Thoracic aorta (tissue), 2 donors: Measurements from ENCODE around the gene DTD1. TPM values are rescaled to one million over a fixed set of nuclear protein-coding genes. Genes with fewer than 3 reads are reported as not detected.

Experiments
- ATAC-seq: fragments of 150-250 bp; one replicate; pipeline ENCODE4 v1.8.0; 2017; ENCODE audit warnings: low read depth; ENCODE audit not compliant: insufficient number of reproducible peaks, low FRiP score
- DNase-seq: peaks from one replicate; pipeline ENCODE4 v3.0.0-alpha.2; 2020; ENCODE audit warnings: low spot score
- H3K27ac ChIP-seq, 2 donors: fragments of 200-600 bp; sonication (generic); 1 replicate in 1 of 2; 2 replicates in 1 of 2; pipeline ENCODE4 v1.5.1; 2016; ENCODE audit warnings: mild to moderate bottlenecking in 2 of 2, moderate library complexity in 2 of 2
- H3K27me3 ChIP-seq: fragments of 200-600 bp; sonication (generic); replicated peaks from 2 replicates; pipeline ENCODE4 v1.6.0; 2016; ENCODE audit warnings: mild to moderate bottlenecking; ENCODE audit not compliant: insufficient read depth
- H3K36me3 ChIP-seq: fragments of 200-600 bp; sonication (generic); one replicate; pipeline ENCODE4 v1.5.1; 2016
- H3K4me1 ChIP-seq, 2 donors: fragments of 200-600 bp; sonication (generic); 1 replicate in 1 of 2; 2 replicates in 1 of 2; pipeline versions ENCODE4 v1.5.1 to v1.6.0; 2016; ENCODE audit warnings: low read depth in 2 of 2, mild to moderate bottlenecking in 1 of 2; ENCODE audit not compliant: control insufficient read depth in 1 of 2
- H3K4me3 ChIP-seq: fragments of 200-600 bp; sonication (generic); 2 replicates; pipeline ENCODE4 v1.5.1; 2016; ENCODE audit warnings: mild to moderate bottlenecking
- H3K9me3 ChIP-seq: fragments of 200-600 bp; sonication (generic); 2 replicates; pipeline ENCODE4 v1.5.1; 2016
- CTCF ChIP-seq: fragments of 200-600 bp; sonication (generic); IDR thresholded peaks from one replicate; pipeline ENCODE4 v1.5.1; 2019; ENCODE audit warnings: antibody characterized with exemption
- total RNA-seq, 2 donors: library from RNA; depleted of rRNA; stranded (reverse); fragments of >200 nt; gene quantifications; one replicate each; pipeline versions ENCODE4 v1.1.0 to v1.2.3, GENCODE V29; 2016

The DTD1 gene
- total RNA-seq, 2 donors from 2014 or later = 29.6 to 36.9 TPM

- H3K4me1 ChIP-seq = no peaks in the 10 kb centered on the region
- ATAC-seq = no peak
- H3K27ac ChIP-seq = no peak overlapping the region
- H3K4me3 ChIP-seq = no peak overlapping the region
- no peak for TF ChIP-seq CTCF
- H3K27me3 ChIP-seq = no peaks in the 10 kb centered on the region
- DNase-seq = no peak
- H3K36me3 ChIP-seq = no peaks in the 10 kb centered on the region
- H3K9me3 ChIP-seq = no peaks in the 10 kb centered on the region
Measured at GRCh38 chr20:18686696-18687095, 98.8 kb downstream of the DTD1 start.

GRCh38 chr20:18688676-18689075 lies 100.8 kb downstream of the DTD1 start:
- Histone ChIP-seq H3K4me3 (no peak overlapping the region), H3K4me1 (no peaks in the 10 kb centered on the region), H3K27me3 (no peaks in the 10 kb centered on the region), H3K36me3 (no peaks in the 10 kb centered on the region), H3K9me3 (no peaks in the 10 kb centered on the region), H3K27ac (no peak overlapping the region)
- TF ChIP-seq CTCF = no peak
- no peak for ATAC-seq
- no peak for DNase-seq

- DNase-seq (no peak), ATAC-seq (no peak)
- H3K27ac ChIP-seq = no peak overlapping the region
- no peaks in the 10 kb centered on the region for H3K9me3 ChIP-seq
- H3K36me3 ChIP-seq = no peaks in the 10 kb centered on the region
- no peak for TF ChIP-seq CTCF
- no peak overlapping the region for H3K4me3 ChIP-seq
- H3K4me1 ChIP-seq = no peaks in the 10 kb centered on the region
- no peaks in the 10 kb centered on the region for H3K27me3 ChIP-seq
Measured at GRCh38 chr20:18689557-18689956, 101.7 kb downstream of the DTD1 start.

GRCh38 chr20:18692447-18692846 lies 104.6 kb downstream of the DTD1 start:
- TF ChIP-seq CTCF = no peak
- no peaks in the 10 kb centered on the region for H3K4me1 ChIP-seq
- H3K4me3 ChIP-seq = no peak overlapping the region
- DNase-seq = no peak
- no peak for ATAC-seq
- no peaks in the 10 kb centered on the region for H3K9me3 ChIP-seq
- no peaks in the 10 kb centered on the region for H3K36me3 ChIP-seq
- H3K27ac ChIP-seq = no peak overlapping the region
- H3K27me3 ChIP-seq = no peaks in the 10 kb centered on the region

GRCh38 chr20:18694071-18694470 lies 106.2 kb downstream of the DTD1 start:
- DNase-seq (no peak), ATAC-seq (no peak)
- no peak overlapping the region for H3K4me3 ChIP-seq
- no peaks in the 10 kb centered on the region for H3K27me3 ChIP-seq
- no peaks in the 10 kb centered on the region for H3K9me3 ChIP-seq
- TF ChIP-seq CTCF = no peak
- H3K36me3 ChIP-seq = no peaks in the 10 kb centered on the region
- no peaks in the 10 kb centered on the region for H3K4me1 ChIP-seq
- H3K27ac ChIP-seq = no peak overlapping the region
